ENCODE data around the gene STAG3.
A peak's percentile ranks its signal among the peaks of the same experiment; 100 is the strongest.

The STAG3 gene

DNA sequence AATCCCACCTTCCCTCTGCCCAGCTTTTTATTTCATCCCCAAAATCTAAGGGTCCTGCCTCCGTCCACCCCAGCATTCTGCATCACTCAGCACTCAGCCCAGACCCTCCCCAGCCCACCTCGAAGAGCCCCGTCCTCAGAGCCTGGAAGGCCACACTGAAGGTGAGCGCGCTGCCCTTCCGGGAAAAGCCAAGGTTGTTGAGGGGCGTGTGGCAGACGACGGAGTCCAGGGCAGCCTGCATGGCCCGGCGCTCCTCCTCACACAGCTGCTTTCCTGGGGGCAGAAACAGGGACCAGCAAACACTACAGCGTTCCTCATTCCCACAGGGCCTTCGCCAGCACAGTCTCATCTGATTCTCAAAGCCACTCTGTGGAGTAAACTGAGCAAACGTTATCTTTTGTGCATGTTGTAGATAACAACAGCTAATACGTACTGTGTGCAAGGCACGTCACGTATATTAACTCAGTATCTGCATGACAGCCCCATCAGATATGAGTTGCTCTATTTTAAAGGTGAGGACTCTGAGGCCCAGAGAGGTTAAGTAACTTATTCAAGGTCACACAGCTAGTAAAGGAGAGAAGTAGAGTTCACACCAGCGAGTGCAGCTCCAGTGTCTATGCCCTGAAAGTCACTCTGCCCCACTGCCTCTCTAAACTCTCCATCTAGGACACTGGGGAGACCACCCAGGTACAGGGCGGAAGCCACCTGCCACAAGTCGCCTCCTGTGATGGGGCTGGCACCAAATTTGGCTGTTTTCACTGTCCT lies 22.0 kb upstream of the STAG3 start:
- peak; percentile 23 for DNase-seq (ENCODE audit: low spot score)

DNA sequence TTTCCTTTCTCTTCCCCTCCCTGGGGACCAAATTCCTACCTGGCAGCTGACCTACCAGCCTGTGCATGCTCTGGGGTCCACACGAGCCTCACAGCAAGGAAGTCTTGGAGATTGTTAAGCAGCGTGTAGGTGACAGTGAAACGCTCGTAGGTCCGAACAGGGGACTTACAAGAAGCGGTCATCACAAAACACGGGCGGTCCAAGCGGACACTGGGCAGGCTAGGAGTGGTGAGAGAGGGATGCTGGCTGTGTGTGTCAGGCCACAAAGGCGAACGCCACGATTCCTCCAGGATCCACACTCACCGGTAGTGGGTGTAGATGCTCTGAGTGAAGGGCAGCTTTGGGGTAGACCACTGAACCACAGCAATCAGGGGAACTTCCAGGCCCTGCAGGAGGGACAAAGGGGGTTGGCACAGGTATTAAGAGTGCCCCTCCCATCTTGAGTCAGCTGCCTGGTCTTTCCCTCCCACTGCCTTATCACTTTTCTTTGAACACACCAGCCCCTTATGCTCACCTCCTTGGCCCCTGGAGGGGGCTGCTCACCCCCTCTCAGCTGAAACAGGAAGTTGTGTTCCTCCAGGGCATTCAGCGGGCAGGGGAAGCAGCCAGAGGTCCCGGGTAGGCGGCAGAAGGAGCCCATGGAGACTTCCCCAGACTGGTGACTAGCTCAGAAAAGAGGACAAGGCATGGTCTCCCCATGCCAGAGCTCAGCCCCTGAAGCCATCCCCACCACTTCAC lies 21.2 kb upstream of the STAG3 start:
- DNase-seq (ENCODE audit: low spot score), result peak; percentile 66

DNA sequence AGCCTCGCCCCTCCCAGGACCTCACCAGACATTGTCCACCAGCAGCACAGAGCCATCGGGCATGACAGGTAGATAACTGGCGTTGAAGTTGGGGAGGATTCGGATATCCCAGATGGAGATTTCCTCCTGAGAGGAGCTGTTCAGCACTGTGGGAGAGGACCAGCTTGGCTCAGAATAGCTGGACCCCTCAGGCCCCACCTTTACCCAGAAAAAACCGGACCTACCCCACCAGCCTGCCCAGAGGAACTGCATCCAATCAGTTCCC lies 20.7 kb upstream of the STAG3 start:
- DNase-seq (ENCODE audit: low spot score), result no peak

DNA sequence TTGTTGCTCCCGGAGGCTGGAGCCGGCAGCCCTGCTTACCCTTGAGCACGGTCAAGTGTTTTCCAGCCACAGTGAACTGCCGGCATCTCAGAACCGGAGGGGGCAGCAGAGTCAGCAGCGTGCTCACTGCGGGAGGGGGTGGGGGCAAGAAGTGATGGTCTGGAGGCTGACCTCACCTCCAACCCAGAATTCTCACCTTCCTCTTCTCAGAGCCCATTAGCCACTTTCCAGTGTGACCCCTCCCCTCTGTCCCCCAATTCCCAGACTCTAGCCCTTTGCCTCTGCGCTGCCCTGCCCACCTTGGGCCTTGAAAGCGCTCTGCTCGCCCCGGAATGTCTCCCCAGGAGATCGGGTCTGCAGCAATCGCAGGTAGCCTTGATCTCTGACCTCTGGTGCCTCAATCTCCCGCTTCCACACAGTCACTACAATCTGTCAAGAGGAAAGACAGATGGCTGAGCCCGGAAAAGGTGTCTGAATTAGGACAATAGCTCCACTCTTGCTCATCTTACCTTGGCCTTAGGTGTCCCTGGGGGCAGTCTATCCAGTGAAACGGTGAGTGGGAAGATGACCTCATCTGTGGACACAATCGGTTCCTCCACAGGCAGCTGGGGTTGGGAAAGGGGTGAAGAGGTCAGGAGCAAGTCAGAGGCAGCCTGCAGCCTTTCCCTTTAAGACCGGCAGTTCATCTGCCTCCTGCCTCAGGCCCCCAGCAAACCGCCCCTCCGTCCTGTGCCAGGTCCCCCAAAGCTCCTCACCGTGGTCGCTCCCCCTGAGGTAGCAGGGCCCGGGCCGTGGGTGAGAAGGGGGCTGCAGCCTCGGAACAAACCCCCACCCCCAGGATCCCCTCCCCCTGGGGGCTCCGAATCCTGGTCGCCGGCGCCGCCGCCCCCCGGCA lies 20.1 kb upstream of the STAG3 start:
- no peak for DNase-seq (ENCODE audit: low spot score)

DNA sequence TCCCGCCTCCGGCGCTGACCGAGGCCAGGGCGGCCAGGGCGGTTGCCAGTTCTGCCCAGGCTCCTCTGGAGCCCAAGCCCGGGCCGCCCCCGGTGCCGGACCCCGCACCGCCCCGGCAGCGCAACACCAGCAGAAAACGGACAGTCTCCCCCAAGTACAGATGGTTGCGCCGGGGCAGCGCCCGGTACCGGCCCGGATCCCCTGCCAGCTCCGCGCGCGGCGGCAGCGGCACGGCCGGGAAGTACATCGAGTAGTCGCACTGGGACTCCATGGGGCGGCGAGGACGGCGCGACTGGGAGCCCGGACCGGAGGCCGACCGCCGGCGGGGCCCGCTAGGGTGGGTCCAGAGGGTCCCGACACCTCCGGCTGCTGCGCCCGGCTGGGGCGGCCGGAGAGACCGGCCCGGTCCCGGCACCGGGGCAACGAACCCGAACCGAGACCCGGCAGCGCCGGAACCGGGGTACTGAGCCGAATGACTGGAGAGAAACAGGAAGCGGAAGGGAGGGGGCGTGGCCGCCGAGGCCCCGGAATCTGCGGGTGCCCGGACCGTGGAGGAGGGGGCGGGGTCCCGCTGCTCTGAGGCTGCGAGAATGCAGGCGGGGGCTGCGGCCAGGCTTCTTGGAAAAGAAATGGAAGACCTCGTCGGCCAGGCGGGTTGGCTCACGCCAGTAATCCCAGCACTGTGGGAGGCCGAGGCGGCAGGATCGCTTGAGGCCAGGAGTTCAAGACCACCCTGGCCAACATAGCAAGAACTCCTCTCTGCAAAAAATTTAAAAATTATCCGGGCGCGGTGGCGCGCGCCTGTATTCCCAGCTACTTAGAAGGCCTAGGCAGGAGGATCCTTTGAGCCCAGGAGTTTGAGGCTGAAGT lies 19.3 kb upstream of the STAG3 start, which contains the start of gene TRAPPC14:
Gene TRAPPC14, minus strand, starts transcription at position 495 of the 870 bp plus-strand sequence. Its CDS starts 224 bp downstream, at position 271.
- DNase-seq (ENCODE audit: low spot score), result peak; percentile 92

DNA sequence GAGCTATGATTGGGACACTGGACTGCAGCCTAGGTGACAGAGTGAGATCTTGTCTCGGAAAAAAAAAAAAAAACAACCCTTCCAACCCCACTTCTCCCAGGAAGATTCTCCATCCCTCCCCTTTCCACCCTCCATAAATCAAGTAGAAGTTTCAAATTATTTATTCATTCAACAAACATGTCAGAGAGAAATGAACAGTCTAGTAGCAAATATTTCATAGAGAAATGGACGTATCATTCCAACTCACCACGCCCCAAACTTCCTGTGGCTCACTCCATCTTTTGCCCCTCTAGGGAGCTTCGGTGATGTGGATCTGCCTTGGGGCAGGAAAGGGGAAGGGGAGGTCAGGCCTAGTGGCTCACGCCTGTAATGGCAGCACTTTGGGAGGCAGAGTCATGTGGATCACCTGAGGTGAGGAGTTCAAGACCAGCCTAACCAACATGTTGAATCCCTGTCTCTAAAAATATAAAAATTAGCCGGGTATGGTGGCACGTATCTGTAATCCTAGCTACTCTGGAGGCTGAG lies 18.6 kb upstream of the STAG3 start:
- DNase-seq (ENCODE audit: low spot score), result no peak

DNA sequence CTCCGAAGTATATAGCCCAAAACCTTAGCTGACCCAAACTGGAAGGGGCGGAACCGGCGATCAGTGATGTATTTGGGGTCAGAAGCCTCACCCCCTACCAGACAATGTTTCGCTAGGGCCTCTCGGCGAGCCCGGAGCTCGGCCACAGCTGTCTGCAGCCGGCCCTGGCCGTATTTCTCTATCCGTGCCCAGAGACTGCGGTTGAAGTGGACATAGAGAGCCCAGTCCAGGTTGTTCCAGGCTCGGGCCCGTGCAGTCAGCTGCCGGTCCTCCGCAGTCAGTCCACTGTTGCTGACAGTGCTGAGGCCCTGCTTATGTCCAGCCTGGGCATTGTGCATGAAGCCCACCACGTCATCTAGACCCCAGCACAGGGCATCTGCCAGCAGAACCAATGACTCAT lies 17.7 kb upstream of the STAG3 start:
- DNase-seq (ENCODE audit: low spot score), result no peak

DNA sequence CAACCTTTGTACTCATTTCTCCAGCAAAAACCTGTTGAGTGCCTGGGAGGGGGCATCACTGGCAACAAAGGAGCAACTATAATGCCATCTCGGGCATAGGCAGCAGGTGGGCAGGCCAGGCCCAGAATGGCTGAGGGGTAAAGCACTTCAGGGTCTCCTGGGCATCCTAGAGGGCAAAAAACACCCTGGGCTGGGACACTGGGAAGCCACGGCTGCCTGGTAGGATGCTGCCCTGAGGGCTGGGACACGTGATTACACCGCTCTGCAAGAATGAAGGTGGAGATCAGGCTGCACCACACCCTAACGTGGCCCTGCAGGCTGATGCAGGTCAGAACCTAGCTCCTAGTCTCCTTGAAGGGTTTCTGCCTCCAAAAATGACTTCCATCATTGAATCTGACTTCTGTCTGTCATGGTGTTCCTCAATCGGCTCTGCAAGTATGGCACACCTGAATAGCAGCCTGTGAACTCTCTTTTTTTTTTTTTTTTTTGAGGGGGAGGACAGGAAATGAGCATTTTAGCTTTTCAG lies 14.6 kb upstream of the STAG3 start:
- DNase-seq (ENCODE audit: low spot score), result no peak

DNA sequence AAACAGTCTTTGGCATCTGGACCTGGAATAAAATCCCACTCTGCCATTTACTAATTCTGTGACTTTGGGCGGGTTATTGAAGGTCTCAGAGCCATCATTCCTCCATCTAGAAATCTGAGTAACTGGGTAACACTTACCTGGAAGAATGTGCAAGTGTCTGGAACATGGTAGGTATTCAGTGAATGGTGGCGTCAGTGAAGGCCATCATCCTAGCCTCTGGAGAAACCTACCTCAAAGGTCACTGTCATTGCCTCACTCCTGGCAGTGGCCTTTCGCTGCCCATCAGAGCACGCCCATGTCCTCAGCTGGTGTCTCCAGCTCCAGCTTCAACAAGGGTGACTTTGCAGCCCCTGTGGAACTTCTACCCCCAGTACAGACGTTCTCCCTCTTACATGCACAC lies 13.8 kb upstream of the STAG3 start:
- DNase-seq (ENCODE audit: low spot score), result no peak

DNA sequence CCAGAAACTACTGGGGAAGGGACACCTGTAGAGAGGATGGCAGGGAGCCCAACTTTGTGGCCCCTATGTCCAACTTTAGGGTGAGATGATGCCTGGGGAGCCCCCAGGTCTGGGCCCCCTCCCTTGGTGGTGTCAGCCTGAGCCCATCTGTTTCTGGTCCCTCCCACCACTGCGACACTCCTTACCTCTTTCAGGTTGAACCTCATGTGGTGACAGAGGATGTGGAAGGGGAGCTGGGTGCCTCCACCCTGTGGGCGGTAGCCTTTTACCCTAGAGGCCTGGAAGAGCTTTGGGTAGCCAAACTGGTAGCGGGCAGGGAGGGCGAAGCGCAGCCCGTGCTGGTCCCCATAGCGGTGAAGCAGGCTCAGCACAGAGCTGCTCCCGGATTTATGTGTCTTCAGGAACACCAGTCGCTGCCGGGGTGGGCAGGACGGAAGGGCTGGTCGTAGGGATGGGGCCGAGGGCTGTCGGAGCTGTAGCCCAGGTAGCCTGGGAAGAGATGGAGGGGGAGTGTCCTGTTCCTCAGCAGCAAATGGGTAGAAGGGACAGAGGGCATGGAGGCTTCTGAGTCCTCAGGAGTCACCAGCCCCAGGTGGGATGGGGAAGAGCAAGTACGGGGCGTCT lies 11.3 kb upstream of the STAG3 start:
- DNase-seq (ENCODE audit: low spot score), result no peak

DNA sequence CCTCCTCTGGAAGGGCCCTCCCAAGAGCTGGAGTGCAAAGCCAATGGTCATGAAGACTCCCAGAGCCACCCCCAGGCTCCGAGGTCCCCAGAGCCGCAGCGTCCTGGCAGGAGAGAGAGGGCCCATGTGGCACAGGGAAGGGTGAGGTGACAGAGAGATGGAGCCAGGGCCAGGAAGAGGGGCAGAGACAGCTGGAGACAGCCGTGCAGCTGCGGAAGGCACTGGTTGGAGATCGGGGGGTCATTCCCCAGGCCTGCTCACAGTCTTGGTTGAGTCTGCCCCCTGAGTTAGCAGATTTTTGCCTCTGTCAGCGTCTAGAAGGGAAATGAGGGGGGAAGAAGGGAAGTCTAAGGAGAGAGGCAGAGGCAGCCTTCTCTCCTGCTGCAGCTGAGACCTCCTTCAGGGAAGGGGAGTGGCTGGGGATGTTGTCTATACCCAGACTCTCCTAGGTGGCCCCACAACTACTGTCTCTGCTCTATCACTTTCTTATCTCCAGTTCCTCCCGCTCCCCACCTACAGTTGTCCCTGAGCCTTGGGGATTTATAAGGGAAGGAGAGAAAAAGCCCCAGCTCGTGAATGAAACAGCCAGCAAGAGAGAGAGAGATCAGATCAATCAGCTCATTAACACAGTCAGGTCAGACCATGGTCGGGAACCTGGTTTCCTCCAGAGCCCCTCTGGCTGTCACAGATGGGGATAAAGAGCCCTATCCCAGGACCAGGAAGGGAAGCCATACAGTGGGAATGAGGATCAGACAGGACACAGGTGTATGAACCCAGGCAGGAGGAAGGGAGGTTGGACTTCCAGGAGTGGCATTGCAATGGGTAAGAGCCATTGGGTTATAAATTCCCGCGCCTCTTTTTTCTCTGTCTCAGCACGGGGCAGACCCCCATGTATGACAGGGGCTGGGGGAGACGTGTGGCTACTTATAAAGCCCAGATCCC lies 10.5 kb upstream of the STAG3 start:
- no peak for DNase-seq (ENCODE audit: low spot score)

DNA sequence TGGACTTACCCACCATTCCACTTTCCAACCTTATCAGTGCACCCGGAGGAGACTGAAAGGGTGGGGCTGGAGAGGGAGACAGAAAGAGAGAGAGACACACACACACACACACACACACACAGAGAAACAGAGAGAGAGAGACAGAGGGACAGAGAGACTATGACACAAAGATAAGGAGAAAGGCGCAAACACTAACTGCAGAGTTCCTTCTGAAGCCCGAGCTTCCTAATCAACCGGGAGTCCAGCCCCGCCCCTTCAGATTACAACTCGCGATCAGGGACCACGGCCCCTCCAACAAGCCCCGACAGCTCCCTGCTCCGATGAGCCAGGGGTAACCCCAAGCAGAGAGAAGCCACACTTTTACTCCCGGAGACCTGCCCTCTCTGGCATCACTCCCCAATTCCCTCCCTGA lies 9.8 kb upstream of the STAG3 start:
- DNase-seq (ENCODE audit: low spot score), result no peak

DNA sequence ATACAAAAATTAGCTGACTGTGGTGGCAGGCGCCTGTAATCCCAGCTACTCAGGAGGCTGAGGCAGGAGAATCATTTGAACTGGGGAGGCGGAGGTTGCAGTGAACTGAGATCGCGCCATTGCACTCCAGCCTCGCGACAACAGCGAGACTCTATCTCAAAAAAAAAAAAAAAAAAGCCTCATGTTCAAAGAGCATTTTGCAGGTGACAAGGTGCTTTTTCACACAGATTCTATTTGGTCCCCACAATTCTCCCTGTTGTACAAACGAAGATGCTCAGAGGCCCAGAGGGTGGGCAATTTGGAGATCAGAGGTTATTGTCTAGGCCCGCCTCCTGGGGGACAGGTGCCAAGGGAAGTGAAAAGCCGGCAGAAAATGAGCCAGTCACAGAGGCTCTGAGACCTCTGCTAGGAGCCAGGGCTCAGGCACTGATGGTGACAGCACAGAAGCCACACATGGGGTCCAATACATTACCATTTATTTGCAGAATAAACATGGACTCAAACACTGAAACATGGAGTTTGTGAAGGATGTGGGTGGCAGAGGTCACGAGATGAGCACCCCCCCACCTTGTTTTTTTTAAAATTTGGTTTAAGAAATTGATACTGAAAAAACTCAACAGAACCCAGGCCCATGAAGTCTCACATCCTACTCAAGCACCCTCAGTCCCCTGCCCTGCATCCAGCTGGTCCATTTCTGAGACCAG lies 8.4 kb upstream of the STAG3 start:
- DNase-seq (ENCODE audit: low spot score), result peak; percentile 51

DNA sequence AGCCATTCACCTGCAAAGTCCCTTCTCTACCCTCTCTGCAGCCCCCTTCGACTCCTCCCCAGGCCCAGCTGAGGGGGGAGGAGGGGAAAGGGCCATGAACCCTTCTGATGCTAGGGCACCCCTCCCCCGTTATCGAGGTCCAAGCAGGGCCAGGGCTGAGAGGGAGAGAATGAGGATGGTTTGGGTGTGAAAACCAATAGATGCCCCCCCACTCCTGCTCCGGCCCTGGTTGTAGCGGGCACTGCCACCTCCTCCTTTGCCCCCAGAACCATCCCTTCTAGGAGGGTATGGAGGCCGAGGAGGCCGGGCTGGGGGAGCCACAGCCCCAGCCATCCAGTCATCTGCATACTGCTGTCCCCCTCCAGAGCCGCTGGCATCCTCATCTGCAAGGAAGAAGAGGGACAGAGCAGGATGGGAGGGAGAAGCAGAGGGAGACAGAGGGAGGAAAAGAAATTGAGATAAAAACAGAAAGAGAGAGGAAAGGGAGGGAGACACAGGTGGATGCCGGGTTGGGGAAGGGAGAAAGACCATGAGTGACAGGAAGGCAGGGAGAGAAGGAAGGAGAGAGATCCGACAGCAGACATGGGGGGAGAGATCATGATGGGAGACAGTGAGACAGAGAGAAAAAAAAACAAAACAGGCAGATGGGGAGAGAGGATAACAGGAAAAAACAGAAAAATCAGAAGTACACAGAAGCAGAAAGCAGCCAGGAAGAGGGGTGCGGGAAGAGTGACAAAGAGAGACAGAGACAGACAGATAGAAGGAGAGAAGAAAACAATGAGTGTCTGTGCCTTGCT lies 7.4 kb upstream of the STAG3 start:
- no peak for DNase-seq (ENCODE audit: low spot score)

DNA sequence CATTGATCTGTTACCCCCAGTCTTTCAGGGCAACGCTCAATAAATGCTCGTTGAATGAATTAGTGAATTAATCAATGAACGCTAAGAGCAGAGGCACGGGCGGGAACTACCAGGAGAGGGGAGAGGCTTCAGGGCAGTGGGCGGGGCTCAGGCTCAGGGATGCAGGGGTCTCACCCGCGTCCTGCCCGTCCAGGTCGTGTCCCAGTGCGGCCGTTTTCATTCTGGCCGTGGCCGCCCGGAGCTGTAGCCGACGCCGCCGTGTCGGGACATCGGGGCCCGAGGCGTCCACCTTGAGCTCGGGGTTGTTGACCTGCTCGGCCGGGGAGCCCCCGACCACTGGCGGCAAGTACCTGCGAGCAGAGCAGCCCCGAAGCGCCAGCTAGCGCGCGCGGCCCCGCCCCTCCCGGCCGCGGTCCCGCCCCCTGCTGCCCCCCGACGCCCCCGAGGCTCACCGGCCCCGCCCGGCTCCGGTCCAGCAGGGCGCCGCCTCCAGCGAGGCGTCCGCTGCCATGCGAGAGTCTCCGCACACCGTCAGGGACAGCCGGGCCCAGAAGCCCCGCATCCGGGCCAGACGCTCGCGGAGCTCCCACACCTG lies 6.5 kb upstream of the STAG3 start:
- DNase-seq (ENCODE audit: low spot score), result no peak

DNA sequence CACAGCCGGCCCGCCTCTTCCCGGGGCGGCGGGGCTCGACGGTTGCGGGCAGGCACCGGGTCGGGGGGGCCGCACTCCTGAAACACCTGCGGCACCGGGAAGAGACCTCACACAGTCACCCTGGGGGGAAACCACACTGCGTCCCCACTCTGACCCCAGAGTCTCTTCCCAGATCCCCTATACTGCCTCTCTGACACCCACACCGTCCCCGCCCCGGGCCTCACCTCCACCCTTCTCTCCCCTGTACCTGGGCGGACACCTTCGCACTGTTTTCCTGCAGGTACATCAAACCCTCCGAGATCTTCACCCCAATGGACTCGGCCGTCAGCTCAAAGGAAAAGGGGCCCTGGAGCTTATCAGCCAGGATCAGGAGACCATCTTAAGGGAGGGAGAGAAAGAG lies 5.9 kb upstream of the STAG3 start:
- no peak for DNase-seq (ENCODE audit: low spot score)

DNA sequence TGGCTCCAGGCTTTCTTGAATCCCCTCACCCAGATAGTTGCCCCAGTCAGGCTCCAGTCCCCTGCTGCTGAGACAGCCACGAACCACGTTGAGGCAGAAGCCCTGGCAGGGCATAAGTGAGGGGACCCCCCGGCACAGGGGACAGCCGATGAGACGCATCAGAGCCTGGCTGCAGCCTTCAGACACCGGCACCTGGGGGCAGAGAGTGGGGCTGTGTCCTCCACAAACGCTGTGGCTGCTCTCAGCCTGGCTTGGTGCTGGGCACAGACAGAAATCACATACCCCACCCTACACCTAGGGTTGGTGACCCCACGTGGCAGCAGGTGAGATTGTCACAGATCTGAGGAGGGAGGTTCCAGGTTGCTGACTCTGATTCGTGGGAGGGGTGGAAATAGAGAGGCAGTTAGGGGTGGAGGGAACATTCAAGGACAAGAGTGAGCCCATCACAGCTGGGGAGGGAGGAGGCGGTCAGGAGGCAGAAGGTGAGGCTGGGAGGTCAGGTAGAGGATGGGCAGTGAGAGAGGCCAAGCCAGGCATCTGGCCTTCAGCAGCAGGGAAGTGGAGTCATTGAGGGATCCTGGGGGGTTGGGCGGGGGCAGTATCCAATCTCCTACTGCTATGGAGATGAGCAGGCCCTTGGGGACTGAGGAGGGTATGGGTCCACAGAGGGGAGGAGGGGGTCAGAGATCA lies 3.8 kb upstream of the STAG3 start:
- DNase-seq (ENCODE audit: low spot score), result no peak
